LoVo (cell line): Measurements from ENCODE around the gene ABTB2.

Experiments
- DNase-seq: peaks from one replicate; pipeline ENCODE4 v3.0.0-alpha.2; 2016; ENCODE audit warnings: low spot score

Gene ABTB2

GRCh38 chr11:34315394-34315793 lies 42.4 kb downstream of the ABTB2 start:
- no peak for DNase-seq

DNA sequence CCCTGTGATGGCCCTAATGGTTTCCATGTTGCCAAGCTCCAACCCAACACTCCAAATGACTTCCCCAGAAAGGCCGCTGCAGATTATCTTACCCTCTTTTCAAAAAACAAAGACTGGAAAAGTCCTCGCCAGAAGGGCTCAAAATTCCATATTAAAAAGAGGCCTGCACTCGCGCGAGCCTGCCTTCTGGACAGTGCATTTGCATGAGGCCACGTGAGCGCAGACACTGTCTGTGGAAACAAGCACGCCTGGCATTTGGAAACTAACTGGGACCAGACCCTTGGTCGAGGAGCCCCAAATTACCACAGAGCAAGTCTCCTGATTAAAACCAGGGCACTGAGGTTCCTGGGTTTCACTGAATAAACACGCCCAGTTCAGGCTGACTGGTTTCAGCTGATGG lies 42.9 kb downstream of the ABTB2 start:
- DNase-seq, result no peak

DNA sequence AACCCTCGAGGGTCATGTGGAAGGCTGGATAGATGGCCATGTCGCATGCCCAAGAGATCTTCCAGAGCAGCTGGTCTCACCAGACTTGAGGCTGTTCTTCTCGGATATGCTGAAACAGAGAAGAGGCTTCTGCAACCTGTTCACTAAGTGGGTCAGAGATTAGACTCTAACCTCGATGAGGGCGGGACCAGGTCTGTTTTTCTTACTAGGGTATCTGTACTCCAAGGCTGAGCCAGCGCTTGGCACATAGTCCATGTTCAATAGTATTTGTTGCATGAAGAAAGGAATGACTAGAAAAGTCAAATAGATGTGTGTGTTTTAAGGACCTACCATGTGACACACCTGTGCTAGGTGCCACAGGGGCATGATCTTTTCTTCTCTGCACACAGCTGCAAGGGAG lies 43.6 kb downstream of the ABTB2 start:
- no peak for DNase-seq

GRCh38 chr11:34313099-34313517 lies 44.7 kb downstream of the ABTB2 start:
- no peak for DNase-seq

- DNase-seq, result no peak
Observed at GRCh38 chr11:34311126-34311525, 46.7 kb downstream of the ABTB2 start.

DNA sequence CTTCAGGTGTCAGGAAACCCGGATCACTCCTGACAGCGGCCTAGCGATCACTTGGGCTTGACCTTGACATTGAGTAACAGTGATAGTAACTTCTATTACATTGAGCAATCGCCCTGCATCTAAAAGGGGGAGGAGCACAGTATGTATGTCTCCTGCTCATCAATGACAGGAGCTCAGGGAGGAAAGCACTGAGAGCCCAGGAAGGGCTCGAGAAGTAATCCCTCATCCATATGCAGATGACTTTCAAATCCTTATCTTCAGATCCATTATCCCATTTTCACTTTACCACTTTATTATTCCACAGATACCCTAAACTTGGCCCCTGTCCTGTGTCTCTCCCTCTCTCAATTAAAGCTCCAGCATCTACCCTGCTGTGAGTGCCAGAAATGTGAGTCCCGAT lies 47.8 kb downstream of the ABTB2 start:
- no peak for DNase-seq

DNA sequence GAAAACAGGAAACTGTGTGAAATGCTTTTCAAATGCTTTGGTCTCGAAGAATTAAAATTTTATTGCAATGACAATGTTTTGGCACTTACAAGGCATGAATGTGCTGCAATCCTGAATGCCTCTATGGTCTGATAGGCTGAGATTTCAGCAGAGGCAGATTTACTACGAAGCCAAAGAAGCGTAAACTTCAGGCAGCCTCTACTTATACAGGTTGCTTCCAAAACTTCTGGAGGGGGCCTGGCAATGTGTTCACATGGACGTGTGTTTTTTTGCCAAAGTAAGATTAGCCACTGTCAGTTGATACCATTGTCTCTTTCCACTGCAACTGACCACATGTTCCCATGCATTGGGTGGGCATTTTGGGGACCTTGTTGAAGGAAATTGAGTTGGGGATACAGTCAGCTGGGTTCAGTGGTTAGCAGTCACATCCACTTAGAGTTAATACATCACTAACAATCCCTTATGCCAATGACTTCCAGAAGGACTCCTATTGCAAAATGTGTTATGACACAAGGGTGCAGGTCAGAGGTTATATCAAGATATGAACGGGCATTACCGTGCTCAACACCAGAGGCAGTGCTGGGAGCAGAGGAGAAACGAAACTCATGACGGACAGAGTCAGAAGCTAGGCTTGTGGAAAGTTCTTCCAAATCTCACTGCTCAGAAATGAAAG lies 48.8 kb downstream of the ABTB2 start:
- no peak for DNase-seq

- no peak for DNase-seq
Observed at GRCh38 chr11:34308049-34308912, 49.5 kb downstream of the ABTB2 start.

- DNase-seq, result no peak
Observed at GRCh38 chr11:34305780-34306179, 52.0 kb downstream of the ABTB2 start.

DNA sequence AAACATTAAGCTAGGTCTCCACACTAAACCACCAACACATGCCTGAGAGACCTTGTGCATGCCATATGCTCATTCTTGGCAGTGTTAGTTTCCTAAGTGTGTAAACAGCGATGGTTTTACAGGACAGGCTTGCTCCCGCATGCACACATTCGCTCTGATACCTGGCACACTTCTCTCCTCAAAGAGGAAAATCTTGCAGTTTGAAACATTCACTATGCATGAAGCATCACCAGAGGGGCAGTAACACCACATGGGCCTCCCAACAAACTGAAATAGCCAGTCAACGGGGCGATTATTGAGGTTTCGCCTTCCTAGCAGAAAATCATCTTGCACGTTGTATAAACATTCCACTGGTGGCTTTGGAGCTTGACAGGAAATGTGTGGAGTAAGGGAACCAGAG lies 52.6 kb downstream of the ABTB2 start:
- DNase-seq, result no peak

DNA sequence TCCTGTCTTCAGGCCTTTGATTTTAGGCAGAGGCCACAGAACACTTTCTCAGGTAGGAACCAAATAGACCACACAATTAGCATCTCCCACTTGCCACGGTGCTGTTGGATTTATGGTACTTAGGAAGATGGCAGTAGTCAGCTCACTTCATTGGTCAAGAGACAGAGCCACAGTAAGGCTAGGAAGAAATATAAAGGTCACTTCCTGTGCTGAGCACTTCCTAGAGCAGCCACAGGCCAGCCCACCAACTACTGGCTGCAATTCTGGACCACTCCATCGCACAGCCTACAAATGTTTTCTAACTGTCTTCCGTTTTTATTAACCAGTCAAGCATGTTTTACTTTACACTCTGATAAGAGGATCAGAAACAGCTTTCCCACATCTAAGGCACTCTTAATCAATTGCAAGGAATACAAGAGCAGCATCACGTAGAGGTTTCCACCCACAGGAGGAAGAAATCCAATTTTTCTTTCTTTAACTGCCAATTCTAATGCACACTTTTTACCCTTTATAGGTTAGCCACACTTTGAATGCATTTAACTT lies 54.7 kb downstream of the ABTB2 start:
- no peak for DNase-seq

DNA sequence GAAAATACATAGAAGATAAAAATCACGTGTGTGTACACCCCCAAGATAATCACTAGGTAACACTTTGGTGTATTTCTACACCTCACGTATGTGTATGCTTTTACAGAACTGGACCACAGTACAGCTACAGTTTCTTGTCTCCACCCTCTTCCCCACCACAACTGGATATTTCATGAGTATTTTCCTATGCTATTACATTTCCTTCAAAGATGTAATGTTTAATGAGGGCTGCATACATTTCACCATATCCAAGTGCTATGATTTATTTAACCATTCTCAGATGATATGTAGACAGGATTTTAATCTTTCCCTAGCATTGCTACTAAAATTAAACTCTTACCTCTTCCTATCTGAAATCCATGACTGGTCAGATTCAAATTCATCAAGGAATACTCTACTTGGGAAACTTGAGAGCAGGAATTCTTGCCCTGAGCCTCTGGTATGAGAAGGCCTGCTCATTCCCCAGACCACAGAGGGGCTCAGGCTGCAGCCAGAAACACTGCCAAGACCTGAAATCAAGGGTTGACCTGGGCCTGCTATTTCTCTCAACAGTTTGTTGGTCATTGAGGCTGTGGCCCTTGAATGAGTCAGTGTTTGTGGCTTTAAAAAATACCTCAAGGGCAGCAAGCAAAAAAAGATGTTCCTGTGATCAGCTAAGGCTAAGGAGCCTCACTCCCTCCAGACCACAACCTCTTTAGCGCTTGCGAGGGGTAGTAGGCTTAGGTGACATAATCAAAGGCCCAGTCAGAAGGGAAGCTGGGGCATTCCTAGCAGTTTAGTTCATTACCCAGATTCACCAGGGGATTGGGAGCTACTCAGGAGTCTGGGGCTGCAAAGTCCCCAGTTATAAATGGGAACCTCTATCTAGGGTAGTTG lies 55.5 kb downstream of the ABTB2 start:
- DNase-seq, result peak; percentile 58

- no peak for DNase-seq
Observed at GRCh38 chr11:34300926-34301295, 56.9 kb downstream of the ABTB2 start.

- DNase-seq, result no peak
Observed at GRCh38 chr11:34300026-34300925, 57.5 kb downstream of the ABTB2 start.

GRCh38 chr11:34299284-34299972 lies 58.4 kb downstream of the ABTB2 start:
- no peak for DNase-seq

- DNase-seq, result no peak
Observed at GRCh38 chr11:34298871-34299270, 58.9 kb downstream of the ABTB2 start.

DNA sequence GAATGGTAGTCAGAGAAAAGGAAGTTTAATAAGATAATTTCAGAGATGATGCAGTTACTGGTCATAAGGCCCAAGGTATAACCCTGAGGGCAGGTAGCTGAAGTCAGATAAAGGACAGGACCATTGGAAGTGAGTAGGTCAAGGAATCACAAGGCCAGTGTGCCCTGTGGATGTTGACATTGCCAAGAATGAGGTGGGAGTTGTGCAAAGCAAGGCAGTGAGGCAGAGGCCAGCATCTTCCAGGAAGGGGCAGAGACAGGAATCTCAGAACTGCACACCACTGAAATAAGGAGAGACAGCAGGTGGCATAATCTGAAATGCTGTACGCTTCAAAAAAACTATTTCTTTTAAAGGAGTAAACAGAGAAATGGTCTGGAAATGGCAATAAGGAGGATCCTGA lies 61.4 kb downstream of the ABTB2 start:
- DNase-seq, result no peak

GRCh38 chr11:34292546-34292945 lies 65.3 kb downstream of the ABTB2 start:
- no peak for DNase-seq

DNA sequence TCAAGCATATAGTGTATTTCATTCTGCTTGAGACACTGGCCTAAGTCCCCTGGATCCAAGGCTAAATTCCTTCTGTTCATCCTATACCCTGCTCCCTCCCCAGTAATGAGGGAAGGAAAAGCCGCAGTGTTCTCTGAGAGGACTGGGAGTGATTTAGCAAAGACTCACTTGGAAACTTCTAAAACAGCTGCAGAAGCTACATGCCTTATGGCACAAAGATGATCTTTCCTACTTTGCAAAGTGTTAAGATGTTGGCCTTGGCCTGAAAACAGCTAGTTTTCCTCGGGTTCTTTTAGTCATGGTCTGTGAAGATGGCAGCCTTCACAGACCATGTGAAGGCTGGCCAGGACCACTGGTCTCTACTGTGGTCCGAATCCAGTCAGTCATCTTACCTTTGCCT lies 65.7 kb downstream of the ABTB2 start:
- DNase-seq, result no peak

- no peak for DNase-seq
Observed at GRCh38 chr11:34290926-34291325, 66.9 kb downstream of the ABTB2 start.

- DNase-seq, result no peak
Observed at GRCh38 chr11:34288492-34288891, 69.3 kb downstream of the ABTB2 start.
